Activated CD4-positive, alpha-beta T cell treated with anti-CD3 and anti-CD28 coated beads for 1 hour (primary cell): ENCODE data around the gene SLIT3.

Experiments used
- DNase-seq: peaks from one replicate; pipeline ENCODE4 v3.0.0-alpha.2; 2020

The SLIT3 gene

DNA sequence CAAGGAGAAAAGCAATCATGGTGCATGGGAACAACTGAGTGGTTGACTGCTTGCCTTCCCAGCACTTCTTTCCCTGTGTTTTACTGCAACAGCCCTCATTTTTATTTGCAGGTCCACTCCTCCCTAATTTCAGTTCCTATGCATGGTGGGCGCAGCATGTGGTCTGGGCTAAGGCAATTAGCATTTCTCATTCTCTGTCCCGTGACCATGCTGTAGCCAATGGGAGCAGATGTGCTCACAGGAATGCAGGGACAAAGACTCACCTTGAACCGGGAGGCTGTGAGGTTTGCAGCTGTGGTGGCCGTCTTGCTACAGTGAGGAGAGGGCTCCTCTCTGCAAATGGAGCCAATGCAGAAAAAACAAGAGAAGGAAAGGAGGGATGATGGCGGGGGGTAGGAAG, 315.5 kb downstream of the SLIT3 start:
- no peak for DNase-seq

DNA sequence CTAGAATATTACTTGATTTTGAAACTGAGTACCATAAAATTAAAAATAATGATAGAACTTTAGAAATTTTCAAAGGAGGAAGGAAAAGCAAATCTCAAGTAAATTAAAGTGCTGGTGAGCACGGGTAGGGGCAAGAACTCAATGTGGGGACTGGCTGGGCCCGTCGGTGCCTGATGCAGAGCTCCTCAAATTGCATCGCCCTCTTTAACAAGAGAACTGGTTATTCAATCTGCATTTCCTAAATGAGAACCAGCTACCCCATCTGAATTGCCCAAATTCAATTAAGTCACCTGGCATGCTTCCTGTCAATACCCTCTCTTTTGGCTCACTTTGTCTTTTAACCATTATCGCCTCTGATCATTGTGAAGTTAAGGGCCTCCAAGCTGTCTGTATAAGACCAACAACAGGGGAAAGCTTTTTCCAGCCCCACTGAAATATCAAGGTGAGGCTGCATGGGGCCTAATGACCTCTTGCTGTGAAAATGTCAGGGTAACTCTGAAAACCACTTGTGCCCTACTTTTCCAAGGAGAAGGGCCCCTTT, 316.7 kb downstream of the SLIT3 start:
- no peak for DNase-seq

DNA sequence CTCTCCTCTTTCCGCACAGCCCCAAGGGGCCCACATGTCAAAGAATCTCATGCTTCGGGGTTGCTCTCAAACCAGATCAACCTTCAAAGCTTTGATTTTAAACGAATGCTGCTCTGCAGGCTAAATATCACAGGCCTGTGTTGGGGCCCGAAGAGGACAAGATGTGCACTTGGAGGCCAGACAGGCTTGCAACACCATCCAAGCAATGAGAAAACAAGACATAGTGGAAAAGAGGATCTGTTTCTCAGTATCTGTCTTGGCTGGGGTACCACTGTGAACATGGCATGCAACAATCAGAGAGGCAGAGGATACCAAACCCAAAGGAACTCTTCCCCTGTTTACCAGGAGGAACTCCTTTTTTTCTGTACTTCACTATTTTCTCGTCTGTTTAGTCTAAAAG, 321.8 kb downstream of the SLIT3 start:
- DNase-seq: no peak

DNA sequence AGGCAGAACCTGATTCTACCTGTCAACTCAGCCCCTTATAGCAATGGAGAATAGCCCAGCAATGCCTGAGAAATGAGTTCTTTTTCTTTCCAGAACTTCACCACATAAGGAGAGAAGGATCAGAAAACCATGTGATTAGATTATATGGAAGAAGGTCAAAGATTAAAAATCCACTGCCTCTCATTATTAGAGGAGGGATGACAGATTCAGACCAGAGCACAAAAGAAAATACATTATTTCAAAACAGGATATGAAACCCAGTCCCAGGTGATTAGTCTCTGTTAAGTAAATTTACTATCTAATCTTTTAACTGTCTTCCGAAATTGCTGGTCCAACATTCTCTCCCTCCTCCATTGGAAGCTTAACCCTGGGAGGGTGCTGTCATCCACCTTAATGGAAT, 322.4 kb downstream of the SLIT3 start:
- no peak for DNase-seq

DNA sequence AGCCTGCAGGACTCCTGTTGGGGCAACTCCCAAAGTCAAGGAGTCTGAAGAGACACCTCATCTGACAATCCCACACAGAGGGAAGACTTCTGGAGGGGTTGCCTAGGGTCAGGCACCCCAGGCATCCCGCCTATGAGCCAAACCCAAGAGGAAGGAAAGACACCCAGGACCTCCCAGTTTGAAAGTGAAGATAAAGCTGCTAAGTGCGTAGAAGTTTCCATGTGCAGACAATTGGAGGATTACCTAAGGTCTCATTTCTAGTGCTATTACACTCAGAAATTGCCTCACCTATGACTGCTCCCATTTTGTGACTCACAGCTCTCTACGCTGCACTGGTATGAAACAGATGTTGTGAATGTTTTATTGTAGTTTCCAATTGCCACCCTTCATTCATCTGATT, 322.9 kb downstream of the SLIT3 start:
- no peak for DNase-seq

DNA sequence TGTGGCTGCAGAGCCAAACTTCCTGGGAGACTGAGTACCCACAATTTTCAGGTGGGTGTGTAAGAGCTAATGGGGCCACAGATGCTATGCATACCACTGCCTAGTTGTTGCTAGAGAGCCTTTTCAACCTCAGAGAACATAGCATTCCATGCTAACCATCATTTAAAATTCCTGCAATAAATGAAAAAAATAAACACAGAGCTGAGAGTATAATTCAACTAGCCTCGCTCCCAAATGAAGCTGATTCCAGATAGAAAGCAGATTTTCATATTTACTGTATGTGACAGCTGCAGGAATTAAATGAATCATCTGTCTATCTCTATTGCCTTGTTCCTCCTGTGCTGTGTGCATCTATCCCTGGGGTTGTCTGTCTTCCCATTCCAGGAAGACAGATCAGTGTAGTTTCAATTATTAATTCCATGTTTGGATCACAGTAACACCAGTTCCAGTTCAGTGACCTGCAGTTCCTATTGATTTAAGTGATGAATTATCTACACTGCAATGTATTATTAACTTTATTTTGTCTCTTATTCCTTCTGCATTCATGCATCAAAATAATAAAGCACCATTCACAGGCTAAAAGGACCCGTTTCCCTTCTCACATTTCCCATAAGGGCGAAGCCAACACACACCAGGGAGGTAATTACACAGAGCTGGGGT, 324.5 kb downstream of the SLIT3 start:
- no peak for DNase-seq

DNA sequence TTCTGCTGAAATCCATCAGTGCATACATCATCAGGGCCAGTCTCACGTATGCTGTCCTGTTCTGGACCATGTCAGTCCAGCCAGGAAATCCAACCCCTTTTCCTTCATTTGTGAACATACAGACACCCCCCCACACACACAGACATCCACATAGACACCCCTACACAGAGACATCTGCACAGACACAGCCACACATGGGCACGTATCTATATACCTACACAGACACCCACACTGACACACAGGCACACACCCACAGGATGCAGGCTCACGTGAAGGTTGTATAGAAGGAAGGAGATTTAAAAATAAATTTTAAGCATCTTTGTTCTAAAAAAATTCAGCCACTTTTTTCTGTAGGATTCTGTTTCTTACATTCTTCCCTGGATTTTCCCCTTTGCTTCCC, 325.6 kb downstream of the SLIT3 start:
- DNase-seq: no peak

DNA sequence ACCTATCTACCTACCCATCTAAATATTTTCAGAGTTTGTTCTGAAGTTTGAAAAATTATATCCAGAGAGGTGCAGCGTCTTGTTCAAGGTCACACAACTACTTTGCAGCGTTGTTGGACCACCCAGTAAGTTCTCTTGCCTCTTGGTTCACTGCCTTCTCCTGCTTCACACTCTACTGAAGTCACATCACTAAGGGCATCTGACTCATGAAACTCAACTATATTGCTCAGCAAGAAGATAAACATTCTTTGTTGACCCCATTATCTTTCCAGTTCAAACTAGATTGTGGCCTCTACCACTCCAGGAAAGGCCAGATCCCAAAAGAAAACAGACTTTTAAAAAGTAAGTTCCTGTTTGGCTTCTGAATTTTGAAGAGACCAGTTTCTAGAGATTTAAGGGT, 326.9 kb downstream of the SLIT3 start:
- no peak for DNase-seq

DNA sequence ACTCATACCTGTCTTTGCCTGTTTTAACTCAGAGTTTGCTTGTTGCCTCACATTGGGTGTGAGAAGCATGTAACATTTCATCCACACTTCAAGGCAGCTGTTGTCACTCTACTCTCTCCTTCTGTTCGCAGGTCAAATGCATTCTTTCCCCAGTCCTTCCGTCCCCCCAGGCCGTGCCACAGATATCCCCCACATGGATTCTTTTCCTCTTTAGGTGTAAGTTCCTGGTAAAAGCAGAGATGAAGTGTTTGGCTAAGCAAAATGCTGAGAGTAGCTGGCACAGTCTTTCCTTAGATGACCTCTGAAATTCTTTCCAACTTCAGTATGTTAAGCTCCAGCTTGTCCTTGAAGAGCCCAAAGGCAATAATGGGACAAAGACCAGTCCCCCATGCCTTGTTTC, 328.2 kb downstream of the SLIT3 start:
- no peak for DNase-seq

DNA sequence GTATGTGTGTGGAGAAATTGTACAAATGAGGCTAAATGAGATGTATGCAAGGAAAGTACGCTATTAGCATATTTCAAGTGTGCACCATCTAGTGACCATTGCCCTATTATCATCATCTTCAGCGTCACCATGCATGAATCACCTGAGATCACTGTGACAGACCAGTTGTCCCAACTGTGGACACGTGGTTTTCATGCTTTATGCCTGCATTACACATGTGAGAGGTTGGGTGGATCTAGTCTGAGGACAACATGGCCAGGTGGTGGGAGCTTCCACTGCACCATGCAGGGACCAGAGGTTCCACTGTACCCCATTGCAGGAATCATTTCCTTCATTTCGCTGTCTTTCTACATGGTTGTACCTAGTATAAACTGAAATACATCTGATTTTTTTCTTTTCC, 329.8 kb downstream of the SLIT3 start:
- no peak for DNase-seq

DNA sequence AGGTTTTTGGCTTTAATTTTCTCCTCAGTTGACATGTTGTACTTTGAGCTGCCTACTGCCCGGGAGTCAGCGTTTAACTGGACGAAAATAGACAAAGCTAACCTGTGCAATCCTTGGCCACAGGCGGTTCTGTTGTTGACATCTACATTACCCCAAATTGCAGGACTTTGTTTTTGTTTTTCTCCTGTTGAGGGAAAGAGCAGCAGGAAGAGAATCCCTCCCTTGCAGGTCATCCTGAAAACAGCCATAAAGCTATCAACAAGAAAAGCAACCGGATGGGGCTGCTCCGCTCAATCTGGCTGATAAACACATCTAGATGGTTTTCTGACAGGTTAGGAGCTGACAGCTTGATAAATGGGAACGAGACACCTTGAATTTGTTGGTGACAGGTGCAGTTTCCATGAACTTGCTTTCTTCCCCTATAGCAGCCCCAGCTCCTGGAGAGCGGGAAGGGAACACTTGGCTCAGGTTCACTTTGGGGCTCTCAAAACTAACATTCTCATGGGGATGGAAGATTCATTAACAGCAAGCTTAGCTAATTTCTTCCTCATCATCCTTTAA, 331.5 kb downstream of the SLIT3 start:
- no peak for DNase-seq

DNA sequence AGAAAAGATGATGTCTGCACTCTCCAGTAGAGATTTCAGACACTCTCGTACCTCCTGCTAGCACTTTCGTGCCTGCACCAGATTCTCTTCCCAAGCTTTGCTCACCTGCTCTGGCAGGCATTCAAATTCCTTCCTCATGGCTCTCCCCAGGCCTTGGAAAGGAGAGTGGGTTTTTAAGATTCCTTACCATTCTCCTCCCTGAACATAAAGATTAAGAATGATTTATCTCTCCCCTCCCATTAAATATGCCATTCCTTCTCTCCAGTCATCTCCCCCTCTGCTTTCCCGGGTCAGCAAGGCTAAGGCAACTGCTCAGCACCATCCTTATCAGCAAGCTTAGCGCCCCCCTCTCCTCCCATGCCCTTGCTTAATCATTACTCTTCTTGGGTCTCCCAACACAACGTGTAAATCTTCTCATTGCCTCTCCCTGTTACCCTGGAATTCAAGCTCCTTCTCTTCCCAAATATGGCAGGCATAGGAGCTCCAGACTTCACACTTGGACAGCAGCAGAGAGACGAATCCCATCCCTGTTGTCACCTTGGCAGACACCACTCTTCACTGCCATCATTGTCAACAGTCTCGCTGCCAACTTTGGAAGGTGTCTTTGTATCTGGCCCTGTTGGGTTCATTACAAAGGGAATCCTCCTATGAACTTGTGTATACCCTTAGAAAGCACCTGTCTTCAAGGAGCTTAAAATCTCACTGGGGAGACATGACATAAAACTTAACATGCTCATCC, 332.9 kb downstream of the SLIT3 start:
- no peak for DNase-seq

DNA sequence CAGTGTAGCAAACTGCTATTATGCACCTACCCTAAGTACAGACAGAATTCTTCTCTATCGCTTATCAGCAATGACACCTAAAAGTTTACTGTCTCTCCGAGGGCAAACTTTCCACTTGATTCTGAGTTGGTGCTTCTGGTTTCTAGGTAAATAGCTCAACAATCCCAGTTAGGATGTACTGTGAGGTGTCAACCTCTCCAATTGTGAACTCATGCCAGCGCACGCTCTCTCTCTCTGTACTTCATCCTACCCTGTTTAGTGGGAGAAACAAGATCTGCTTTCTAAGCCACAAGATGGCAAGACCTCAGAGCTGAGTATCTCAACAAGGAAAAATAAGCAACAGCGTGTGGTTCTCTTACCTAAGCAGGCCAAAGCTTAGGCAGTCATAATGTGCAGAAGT, 335.3 kb downstream of the SLIT3 start:
- DNase-seq: no peak

DNA sequence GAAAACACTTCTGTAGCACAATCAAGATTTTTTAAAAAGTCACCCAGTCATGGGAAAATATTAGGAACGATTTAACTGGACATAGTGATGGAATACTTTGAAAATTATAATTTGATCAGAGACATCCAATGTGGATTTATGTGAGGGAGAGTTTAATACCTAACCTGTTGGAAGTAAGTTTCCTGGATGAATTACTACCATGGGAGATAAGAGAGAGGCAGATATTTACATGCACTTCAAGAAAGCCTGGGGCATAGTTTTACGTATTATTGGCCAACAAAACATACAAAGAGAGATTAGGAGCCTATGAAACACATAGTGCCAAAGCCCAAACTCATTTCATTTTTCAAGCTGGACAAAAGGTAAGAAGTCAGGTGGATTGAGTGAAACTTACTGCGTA, 336.8 kb downstream of the SLIT3 start:
- no peak for DNase-seq

DNA sequence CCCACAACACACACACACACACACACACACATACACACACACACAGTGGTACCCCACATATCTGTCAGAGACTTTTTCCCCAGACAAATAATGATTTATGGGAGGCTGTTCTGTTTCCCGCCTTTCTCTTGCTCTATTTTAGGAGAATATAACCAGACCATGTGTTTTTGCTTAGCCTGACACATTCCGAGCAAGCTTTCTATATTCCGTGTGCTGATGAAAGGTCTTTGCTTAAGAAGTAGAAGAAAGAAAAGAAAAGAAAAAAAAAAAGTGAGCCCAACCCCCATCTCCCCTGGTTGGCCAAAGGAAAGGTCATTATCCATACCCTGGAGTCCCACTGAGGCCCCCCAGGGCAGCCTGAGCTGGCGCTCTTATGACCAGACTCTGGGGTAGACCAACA, 338.6 kb downstream of the SLIT3 start:
- DNase-seq: no peak

DNA sequence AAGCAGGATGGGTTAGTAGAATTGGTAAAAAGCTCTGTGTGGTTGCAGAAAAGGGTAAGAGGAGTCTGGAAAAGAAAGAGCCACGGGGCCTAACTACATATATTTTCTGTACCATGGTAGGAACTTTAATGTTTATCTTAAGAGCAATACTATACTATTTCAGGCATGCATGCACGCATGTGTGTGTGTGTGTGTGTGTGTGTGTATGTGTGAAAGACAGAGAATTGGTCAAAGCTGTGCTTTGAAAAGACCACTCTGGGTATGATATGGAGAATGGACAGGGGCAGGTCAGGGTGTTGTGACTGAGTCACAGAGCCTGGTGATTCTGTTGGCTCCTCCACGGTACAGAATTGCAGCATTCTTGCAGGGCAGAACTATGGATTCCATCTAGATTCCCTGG, 339.3 kb downstream of the SLIT3 start:
- no peak for DNase-seq

DNA sequence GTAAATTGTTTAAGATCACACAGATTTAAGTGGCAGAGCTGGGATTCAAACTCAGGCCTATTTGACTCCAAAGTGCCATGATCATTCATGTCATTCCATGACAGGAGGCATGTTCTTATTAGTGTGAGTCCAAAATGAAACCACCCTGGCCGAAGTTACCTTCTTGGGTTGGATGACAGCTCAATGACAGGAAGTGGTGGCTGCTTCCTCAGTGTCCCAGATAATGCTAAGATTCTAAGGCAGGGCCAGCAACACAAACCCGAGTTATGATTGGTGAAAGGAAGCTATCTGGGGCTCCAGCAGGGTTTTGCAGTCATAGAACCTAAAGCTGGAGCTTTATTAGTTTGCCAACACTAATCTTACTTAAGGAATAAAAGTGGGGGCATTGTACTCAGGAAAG, 340.4 kb downstream of the SLIT3 start:
- no peak for DNase-seq

DNA sequence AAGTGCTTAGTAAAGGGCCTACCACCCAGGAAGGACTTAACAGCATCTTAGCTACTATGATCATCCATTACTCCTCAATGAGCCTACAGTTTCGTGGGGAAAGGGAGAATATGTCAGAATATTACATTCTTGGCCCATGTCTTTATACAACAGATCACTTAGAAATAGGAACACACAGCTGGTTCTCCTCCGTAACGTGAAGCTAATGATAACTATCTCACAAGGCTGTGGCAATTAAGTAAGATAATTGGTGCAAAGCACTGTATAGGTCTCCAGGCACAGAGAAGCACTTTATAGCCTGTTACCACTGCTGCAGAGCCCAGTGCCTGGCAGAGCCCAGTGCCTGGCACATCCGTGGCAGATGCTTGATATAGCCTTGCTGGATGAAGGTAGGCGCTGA, 347.6 kb downstream of the SLIT3 start:
- DNase-seq: no peak

DNA sequence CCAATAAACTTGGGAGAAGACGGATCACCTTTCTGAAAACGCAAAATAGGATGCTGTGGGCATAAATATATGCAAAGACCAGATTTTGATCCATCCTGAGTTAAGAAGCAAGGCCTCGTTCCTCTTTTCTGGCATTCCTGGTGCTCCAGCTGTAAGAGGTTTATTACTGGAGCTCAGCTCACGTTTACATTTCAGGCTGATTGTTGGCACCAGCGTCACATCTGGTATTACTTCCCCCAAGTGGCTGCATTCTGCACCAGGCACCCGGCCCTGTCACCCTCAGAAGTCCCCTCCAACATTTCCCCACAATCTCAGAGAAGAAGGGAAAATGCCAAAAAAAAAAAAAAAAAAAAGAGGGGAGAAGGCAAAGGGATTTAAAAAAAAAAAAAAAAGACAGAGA, 348.7 kb downstream of the SLIT3 start:
- no peak for DNase-seq

DNA sequence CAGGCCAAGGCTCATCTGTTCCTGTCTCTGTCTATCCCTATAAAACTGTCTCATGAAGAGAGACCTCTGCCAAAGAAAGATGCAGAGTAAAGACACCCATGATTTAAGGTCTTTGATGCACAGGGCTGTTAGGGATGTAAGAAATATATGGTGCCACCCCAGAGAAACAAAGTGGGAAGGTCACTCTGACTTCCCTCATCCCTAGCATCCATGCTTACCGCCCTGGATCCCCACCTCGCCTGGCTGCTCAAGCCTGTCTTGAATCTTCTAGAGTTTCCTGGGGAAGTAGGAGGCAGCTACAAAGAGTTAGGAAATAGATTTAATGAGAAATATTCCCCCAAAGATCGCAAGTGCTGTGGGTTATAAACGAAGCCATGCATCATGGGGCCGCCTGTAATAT, 349.2 kb downstream of the SLIT3 start:
- DNase-seq: no peak

DNA sequence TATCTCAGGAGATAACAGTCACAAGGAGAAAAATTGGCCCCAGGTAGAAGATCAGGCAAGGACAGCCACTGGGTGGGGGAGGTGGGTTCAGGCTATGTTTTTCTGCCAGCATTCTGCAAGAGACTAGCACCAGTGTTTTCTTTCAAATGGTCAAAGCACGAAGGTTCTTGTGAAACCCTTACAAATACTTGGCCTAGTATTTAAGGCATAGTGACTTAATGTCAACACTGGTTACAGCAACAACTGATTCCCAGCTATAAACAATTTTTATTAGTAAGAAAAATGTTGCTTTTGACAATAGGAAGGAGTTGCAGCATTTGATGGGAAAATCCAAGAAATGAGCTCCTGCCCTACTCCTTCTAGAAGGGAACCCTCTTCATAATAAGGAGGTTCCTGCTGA, 349.6 kb downstream of the SLIT3 start:
- no peak for DNase-seq

DNA sequence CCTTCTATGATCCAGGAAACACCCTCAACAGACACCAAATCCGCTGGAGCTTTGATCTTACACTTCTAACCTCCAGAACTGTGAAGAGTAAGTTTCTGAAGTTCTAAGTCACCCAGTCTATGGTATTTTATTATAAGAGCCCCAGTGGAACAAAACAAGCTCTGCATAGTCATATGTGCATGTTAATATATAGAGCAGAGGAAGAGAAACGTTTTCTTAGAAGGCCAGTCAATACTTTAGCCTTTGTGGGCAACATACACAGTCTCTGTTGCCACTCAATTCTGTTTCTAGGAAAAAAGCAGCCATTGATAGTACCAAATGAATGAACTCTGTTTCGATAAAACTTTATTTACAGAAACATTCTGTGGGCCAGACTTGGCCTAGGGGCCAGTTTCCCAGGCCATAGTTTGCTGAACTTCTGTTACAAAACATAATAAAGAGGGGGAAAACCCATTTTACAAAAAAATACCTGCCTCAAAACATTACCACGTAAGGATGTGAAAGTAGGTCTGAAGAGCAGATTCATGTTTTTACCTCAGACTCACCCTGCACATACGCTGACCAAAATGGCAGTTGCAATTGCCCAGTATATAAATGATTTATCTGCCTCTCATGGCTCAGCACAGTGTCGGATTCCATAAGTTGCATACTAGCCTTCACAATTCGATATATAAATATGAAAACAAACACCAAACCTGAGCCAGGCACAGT, 350.5 kb downstream of the SLIT3 start:
- no peak for DNase-seq

DNA sequence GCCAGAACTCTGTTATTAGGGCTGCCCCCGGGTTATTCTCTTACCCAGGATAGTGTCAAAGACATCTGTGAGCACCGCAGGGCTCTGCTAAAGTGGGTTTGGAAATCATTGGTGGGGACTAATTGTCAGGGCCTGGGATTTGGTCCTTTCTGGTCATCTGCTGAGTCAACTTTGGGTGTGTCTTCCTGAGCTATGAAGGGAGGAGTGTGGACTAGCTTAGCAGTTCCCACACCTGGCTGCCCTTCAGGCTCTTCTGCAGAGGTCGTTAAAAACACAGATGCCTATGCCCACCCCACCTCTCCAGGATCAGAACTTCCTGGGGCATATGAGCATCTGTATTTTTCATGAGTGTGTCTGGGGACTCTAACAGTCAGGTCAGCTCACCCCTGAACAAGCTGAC, 352.2 kb downstream of the SLIT3 start:
- DNase-seq: no peak
